Fibroblast of lung (primary cell): ENCODE data around the gene CCNB1IP1. TPM values are rescaled to one million over a fixed set of nuclear protein-coding genes. Genes with fewer than 3 reads are reported as not detected.

Experiments used
- DNase-seq, 2 donors: peaks; one replicate each; pipeline versions ENCODE4 v3.0.0 to v3.0.0-alpha.2; 2010; ENCODE audit warnings: low read depth in 2 of 2
- H2AFZ ChIP-seq: 2 replicates; pipeline ENCODE4 v1.5.1; 2012; ENCODE audit warnings: low read length, control low read depth, inconsistent platforms
- H3K27ac ChIP-seq: 2 replicates; pipeline ENCODE4 v1.5.1; 2011; ENCODE audit warnings: low read length, control low read depth; ENCODE audit not compliant: insufficient read depth
- H3K27me3 ChIP-seq: 2 replicates; pipeline ENCODE4 v1.5.1; 2011; ENCODE audit warnings: mild to moderate bottlenecking, low read length; ENCODE audit not compliant: control insufficient read depth, insufficient read depth
- H3K36me3 ChIP-seq: 2 replicates; pipeline ENCODE4 v1.5.1; 2011; ENCODE audit warnings: low read length; ENCODE audit not compliant: control insufficient read depth, insufficient read depth
- H3K4me1 ChIP-seq: 2 replicates; pipeline ENCODE4 v1.5.1; 2011; ENCODE audit warnings: low read length; ENCODE audit not compliant: control insufficient read depth, insufficient read depth; ENCODE audit errors: extremely low read depth
- H3K4me2 ChIP-seq: 2 replicates; pipeline ENCODE4 v1.5.1; 2011; ENCODE audit warnings: low read length, control low read depth; ENCODE audit not compliant: insufficient read depth; ENCODE audit errors: extremely low read depth
- H3K4me3 ChIP-seq, 4 experiments: fragments of 200-600 bp in 1 of 4; sonication (generic) in 1 of 4; replicated peaks in 1 of 4; 2 replicates each; pipeline ENCODE4 v1.5.1; 2011 to 2016; ENCODE audit warnings: low read length in 4 of 4, low read depth in 3 of 4, mild to moderate bottlenecking in 3 of 4, control low read depth in 2 of 4, inconsistent platforms in 1 of 4, mixed read lengths in 1 of 4; ENCODE audit not compliant: insufficient read depth in 1 of 4; ENCODE audit errors: control extremely low read depth in 1 of 4
- H3K79me2 ChIP-seq: 2 replicates; pipeline ENCODE4 v1.5.1; 2012; ENCODE audit warnings: mild to moderate bottlenecking, low read length, inconsistent platforms; ENCODE audit not compliant: control insufficient read depth, insufficient read depth
- H3K9ac ChIP-seq: 2 replicates; pipeline ENCODE4 v1.5.1; 2011; ENCODE audit warnings: mild to moderate bottlenecking, low read length, control low read depth; ENCODE audit not compliant: insufficient read depth
- H3K9me3 ChIP-seq: 2 replicates; pipeline ENCODE4 v1.5.1; 2012; ENCODE audit warnings: low read depth, low read length; ENCODE audit not compliant: control insufficient read depth, insufficient read depth
- H4K20me1 ChIP-seq: 2 replicates; pipeline ENCODE4 v1.5.1; 2011; ENCODE audit warnings: low read length; ENCODE audit not compliant: control insufficient read depth, insufficient read depth; ENCODE audit errors: extremely low read depth
- EZH2 ChIP-seq: IDR thresholded peaks from 2 replicates; pipeline ENCODE4 v1.5.1; 2012; ENCODE audit warnings: low read length, control low read depth, mild to moderate bottlenecking; ENCODE audit errors: missing control alignments
- polyA plus RNA-seq, 2 donors: library from polyadenylated mRNA; depleted of rRNA in 1 of 2; stranded (reverse) in 1 of 2; unstranded in 1 of 2; fragments of >200 nt; gene quantifications; 2 replicates each; pipeline ENCODE4 v1.2.1, GENCODE V29; 2011 to 2012; ENCODE audit warnings: missing spikeins in 1 of 2
- total RNA-seq: library from RNA; depleted of rRNA; stranded (reverse); fragments of >200 nt; gene quantifications from 2 replicates; pipeline ENCODE4 v1.2.1, GENCODE V29; 2014
- TF ChIP-seq, protein P1 (sequence below), 2 donors: IDR thresholded peaks in 1 of 2; conservative IDR thresholded peaks in 1 of 2; 1 replicate in 1 of 2; 2 replicates in 1 of 2; pipeline ENCODE4 v1.5.1; 2011 to 2012; ENCODE audit warnings: low read length in 2 of 2, control low read depth in 1 of 2, inconsistent platforms in 1 of 2, low read depth in 1 of 2, mild to moderate bottlenecking in 1 of 2

The CCNB1IP1 gene
- total and polyA plus RNA-seq, 2 donors (not counting 1 experiment from before 2014, with no cell fraction given), result 48.5 to 77.5 TPM

DNA sequence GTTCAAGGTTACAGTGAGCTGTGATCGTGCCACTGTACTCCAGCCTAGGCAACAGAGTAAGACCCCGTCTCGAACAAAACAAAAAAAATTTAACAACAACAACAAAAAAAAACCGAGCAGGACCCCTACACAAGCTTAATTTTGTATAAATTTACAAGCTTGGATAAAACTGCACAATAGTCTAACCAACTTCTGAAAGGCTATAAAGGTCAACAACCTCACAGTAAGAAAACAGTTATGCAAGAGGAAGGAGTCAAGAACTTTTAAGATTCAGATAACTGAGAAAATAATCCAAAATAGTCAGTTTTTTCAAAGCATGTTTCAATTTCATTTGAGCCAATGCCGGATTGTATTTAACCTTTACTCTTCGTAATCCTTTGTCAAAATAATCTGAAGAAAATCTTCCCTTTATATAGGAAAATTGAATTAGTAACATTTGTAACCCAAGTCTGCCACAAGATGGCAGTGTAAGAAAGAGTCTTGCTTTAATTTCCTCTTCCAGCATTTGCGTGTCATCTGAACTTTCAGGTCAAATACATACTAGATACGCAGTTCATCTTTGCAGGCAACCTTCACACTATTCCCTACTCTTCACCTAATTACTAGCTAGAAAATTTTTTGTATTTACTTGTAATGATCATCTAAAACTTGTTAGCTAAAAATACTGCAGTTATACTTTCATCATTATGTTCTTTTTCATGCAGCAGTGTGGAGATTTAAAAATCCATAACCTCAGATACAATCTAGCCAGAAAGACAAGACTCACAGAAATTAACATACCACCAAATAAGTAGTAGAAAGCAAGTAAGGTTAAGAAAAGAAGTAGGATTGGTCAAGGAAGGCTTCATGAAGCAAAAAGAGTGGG, 5.8 kb downstream of the CCNB1IP1 start:
- no peaks in the 10 kb centered on the region for H3K4me1 ChIP-seq
- no peaks in the 10 kb centered on the region for H3K9me3 ChIP-seq
- no peak overlapping the region for H2AFZ ChIP-seq
- no peak for TF ChIP-seq EZH2
- TF ChIP-seq, protein P1, sequence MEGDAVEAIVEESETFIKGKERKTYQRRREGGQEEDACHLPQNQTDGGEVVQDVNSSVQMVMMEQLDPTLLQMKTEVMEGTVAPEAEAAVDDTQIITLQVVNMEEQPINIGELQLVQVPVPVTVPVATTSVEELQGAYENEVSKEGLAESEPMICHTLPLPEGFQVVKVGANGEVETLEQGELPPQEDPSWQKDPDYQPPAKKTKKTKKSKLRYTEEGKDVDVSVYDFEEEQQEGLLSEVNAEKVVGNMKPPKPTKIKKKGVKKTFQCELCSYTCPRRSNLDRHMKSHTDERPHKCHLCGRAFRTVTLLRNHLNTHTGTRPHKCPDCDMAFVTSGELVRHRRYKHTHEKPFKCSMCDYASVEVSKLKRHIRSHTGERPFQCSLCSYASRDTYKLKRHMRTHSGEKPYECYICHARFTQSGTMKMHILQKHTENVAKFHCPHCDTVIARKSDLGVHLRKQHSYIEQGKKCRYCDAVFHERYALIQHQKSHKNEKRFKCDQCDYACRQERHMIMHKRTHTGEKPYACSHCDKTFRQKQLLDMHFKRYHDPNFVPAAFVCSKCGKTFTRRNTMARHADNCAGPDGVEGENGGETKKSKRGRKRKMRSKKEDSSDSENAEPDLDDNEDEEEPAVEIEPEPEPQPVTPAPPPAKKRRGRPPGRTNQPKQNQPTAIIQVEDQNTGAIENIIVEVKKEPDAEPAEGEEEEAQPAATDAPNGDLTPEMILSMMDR (conservative IDR thresholded peaks at IDR 0.05 in 1 of 2, IDR thresholded peaks at IDR 0.05 in 1 of 2; ENCODE audit: low read depth in 1 of 2, low read length in 2 of 2), result peak; percentile 53 to 61
- peaks cover 25% of the 10 kb centered on the region for H3K79me2 ChIP-seq
- H3K36me3 ChIP-seq, result no peaks in the 10 kb centered on the region
- H3K9ac ChIP-seq, result no peak overlapping the region
- H4K20me1 ChIP-seq, result no peaks in the 10 kb centered on the region
- peak; percentile 55 to 79 for DNase-seq
- peak overlapping the region; percentile 20 for H3K4me2 ChIP-seq
- no peaks in the 10 kb centered on the region for H3K27me3 ChIP-seq
- H3K4me3 ChIP-seq, result no peak overlapping the region
- H3K27ac ChIP-seq, result no peak overlapping the region

DNA sequence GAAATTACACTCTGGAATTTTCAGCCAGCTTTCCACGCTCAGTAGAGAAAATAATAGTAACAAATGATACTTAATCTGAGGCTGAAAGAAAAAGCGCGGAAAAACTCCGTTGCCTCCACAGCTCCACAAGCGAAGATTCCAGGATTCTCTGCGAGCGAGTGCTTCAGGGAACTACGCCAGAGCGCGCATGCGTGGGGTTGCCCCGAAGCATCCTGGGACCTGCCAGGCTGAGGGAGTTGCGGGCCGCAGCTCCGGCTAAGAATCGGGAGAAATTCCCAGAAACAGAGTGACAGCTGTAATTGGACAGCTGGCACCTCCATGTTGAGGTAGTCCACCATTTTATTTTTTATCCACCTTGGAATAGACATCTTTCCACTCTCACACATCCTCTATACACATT, 15.4 kb downstream of the CCNB1IP1 start:
- DNase-seq, result no peak
- Histone ChIP-seq H2AFZ (no peak overlapping the region), H3K4me3 (no peak overlapping the region), H3K4me2 (no peak overlapping the region), H3K9me3 (no peaks in the 10 kb centered on the region), H3K4me1 (no peaks in the 10 kb centered on the region), H4K20me1 (no peaks in the 10 kb centered on the region), H3K9ac (no peak overlapping the region), H3K27me3 (no peaks in the 10 kb centered on the region), H3K79me2 (no peaks in the 10 kb centered on the region), H3K36me3 (peaks cover 3% of the 10 kb centered on the region), H3K27ac (no peak overlapping the region)
- TF ChIP-seq, protein P1 (conservative IDR thresholded peaks at IDR 0.05 in 1 of 2, IDR thresholded peaks at IDR 0.05 in 1 of 2; ENCODE audit: low read depth in 1 of 2, low read length in 2 of 2), result no peak
- no peak for TF ChIP-seq EZH2

DNA sequence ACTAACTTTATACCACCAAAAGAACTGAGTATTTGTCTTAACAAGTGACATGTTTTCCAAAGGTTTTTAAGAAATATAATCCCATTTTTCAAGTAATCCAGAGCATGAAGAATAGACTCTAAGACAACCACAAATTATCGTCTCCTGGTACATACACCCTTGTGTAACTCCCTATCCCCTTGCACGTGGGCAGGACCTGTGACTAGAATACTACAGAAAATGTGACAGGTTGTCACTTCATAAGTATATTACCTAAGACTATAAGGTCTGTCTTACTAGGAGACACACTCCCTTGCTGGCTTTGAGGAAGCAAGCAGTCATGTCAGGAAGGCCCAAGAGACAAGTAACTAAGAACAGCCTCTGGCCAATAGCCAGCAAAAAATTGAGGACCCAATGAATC, 19.1 kb downstream of the CCNB1IP1 start:
- Histone ChIP-seq H3K27ac (no peak overlapping the region), H4K20me1 (no peaks in the 10 kb centered on the region), H2AFZ (no peak overlapping the region), H3K9ac (no peak overlapping the region), H3K4me1 (no peaks in the 10 kb centered on the region), H3K36me3 (peaks cover 5% of the 10 kb centered on the region), H3K4me3 (no peak overlapping the region), H3K79me2 (no peaks in the 10 kb centered on the region), H3K27me3 (no peaks in the 10 kb centered on the region), H3K4me2 (no peak overlapping the region), H3K9me3 (no peaks in the 10 kb centered on the region)
- DNase-seq, result no peak
- TF ChIP-seq, protein P1 (conservative IDR thresholded peaks at IDR 0.05 in 1 of 2, IDR thresholded peaks at IDR 0.05 in 1 of 2; ENCODE audit: low read depth in 1 of 2, low read length in 2 of 2), result no peak
- TF ChIP-seq EZH2, result no peak
